ENCODE data around the gene TRIM62.

GRCh38 chr1:33206340-33206739 is 24.5 kb upstream of the TRIM62 start:
- TF ChIP-seq CTCF (IDR thresholded peaks at IDR 0.05; ENCODE audit: low read length) (no peak), EZH2phosphoT487 (IDR thresholded peaks at IDR 0.05; ENCODE audit: low read length) (no peak)
